B cell (primary cell): ENCODE data around the gene KIF21B. TPM values are rescaled to one million over a fixed set of nuclear protein-coding genes. Genes with fewer than 3 reads are reported as not detected.
A peak's percentile ranks its signal among the peaks of the same experiment; 100 is the strongest.

Source experiments
- ATAC-seq: fragments of 200-7000 bp; cut with Tn5 transposase; one replicate; pipeline ENCODE4 v1.10.0; 2021; ENCODE audit warnings: low read depth, mild to moderate bottlenecking, moderate number of reproducible peaks, moderate library complexity
- CTCF ChIA-PET: fragments of 350-600 bp; sonication (Branson Sonifier 250); formaldehyde crosslinking; loops from one replicate; lab custom pipeline; 2021; ENCODE audit warnings: antibody characterized with exemption, inconsistent platforms; lab: Charles Lee
- POLR2A ChIA-PET: fragments of 350-600 bp; sonication (Branson Sonifier 250); formaldehyde crosslinking; loops from one replicate; lab custom pipeline; 2021; ENCODE audit warnings: antibody characterized with exemption; lab: Charles Lee
- DNase-seq: peaks from one replicate; pipeline ENCODE4 v3.0.0; 2013
- H2AFZ ChIP-seq: 2 replicates; pipeline ENCODE4 v1.6.1; 2012; ENCODE audit warnings: mild to moderate bottlenecking, low read depth, low read length; ENCODE audit not compliant: insufficient read depth, poor library complexity, severe bottlenecking
- H3K27ac ChIP-seq, 2 donors: 1 replicate in 1 of 2; 2 replicates in 1 of 2; pipeline ENCODE4 v1.5.1; 2012 to 2013; ENCODE audit warnings: low read length in 2 of 2, mild to moderate bottlenecking in 2 of 2, moderate library complexity in 1 of 2
- H3K27me3 ChIP-seq, 4 experiments: fragments of 200-600 bp in 1 of 4; sonication (generic) in 1 of 4; replicated peaks in 1 of 4; 1 replicate in 2 of 4; 2 replicates in 2 of 4; pipeline versions ENCODE4 v1.6.1 to v1.7.0; 2013 to 2016; ENCODE audit warnings: low read length in 3 of 4, mild to moderate bottlenecking in 2 of 4, mixed read lengths in 1 of 4, moderate library complexity in 1 of 4; ENCODE audit not compliant: insufficient read depth in 4 of 4, control insufficient read depth in 3 of 4; ENCODE audit errors: control extremely low read depth in 1 of 4
- H3K36me3 ChIP-seq, 2 experiments: replicated peaks in 1 of 2; 1 replicate in 1 of 2; 2 replicates in 1 of 2; pipeline versions ENCODE4 v1.6.1 to v1.7.1; 2013; ENCODE audit warnings: low read length in 1 of 2; ENCODE audit not compliant: insufficient read depth in 2 of 2, control insufficient read depth in 1 of 2; ENCODE audit errors: control extremely low read depth in 1 of 2, extremely low read depth in 1 of 2
- H3K4me1 ChIP-seq, 2 donors: fragments of 200-600 bp in 1 of 2; sonication (generic) in 1 of 2; 1 replicate in 1 of 2; 2 replicates in 1 of 2; pipeline versions ENCODE4 v1.5.1 to v1.6.1; 2013 to 2017; ENCODE audit warnings: low read length in 2 of 2; ENCODE audit not compliant: control insufficient read depth in 2 of 2, insufficient read depth in 2 of 2
- H3K4me2 ChIP-seq: replicated peaks from 2 replicates; pipeline ENCODE3; 2012; ENCODE audit warnings: mild to moderate bottlenecking, low read depth, low read length; ENCODE audit not compliant: poor library complexity, severe bottlenecking
- H3K4me3 ChIP-seq, 5 experiments: fragments of 200-600 bp in 1 of 5; sonication (generic) in 1 of 5; 1 replicate in 3 of 5; 2 replicates in 2 of 5; pipeline versions ENCODE4 v1.5.1 to v1.7.0; 2011 to 2016; ENCODE audit warnings: low read length in 4 of 5, mild to moderate bottlenecking in 4 of 5, low read depth in 2 of 5, control low read depth in 1 of 5, moderate library complexity in 1 of 5; ENCODE audit not compliant: insufficient read depth in 1 of 5; ENCODE audit errors: control extremely low read depth in 1 of 5, extremely low read depth in 1 of 5
- H3K79me2 ChIP-seq: fragments of 200-600 bp; sonication (generic); one replicate; pipeline ENCODE4 v1.6.0; 2016; ENCODE audit warnings: low read length; ENCODE audit not compliant: control insufficient read depth, insufficient read depth
- H3K9ac ChIP-seq: fragments of 200-600 bp; sonication (generic); 2 replicates; pipeline ENCODE4 v1.6.1; 2017; ENCODE audit warnings: mild to moderate bottlenecking, low read length, moderate library complexity
- H3K9me3 ChIP-seq, 3 donors: one replicate each; pipeline versions ENCODE4 v1.6.1 to v1.7.1; 2013; ENCODE audit warnings: low read length in 2 of 3; ENCODE audit not compliant: control insufficient read depth in 2 of 3, insufficient read depth in 1 of 3; ENCODE audit errors: control extremely low read depth in 1 of 3
- H4K20me1 ChIP-seq: 2 replicates; pipeline ENCODE4 v1.6.0; 2012; ENCODE audit warnings: mild to moderate bottlenecking, low read length; ENCODE audit not compliant: insufficient read depth, control insufficient read depth, poor library complexity, severe bottlenecking
- H3K27ac Mint-ChIP-seq: one replicate; pipeline ENCODE4 v1.8.0; 2021; ENCODE audit warnings: mixed read lengths
- H3K27me3 Mint-ChIP-seq: one replicate; pipeline ENCODE4 v1.8.0; 2021; ENCODE audit warnings: mixed read lengths
- H3K4me1 Mint-ChIP-seq: one replicate; pipeline ENCODE4 v1.8.0; 2021; ENCODE audit warnings: mixed read lengths
- H3K4me3 Mint-ChIP-seq: one replicate; pipeline ENCODE4 v1.8.0; 2021; ENCODE audit warnings: mixed read lengths
- H3K9me3 Mint-ChIP-seq: one replicate; pipeline ENCODE4 v1.8.0; 2022; ENCODE audit warnings: mixed read lengths; ENCODE audit not compliant: insufficient read depth
- EZH2 ChIP-seq: IDR thresholded peaks from 2 replicates; pipeline ENCODE4 v1.6.1; 2012; ENCODE audit warnings: borderline replicate concordance, low read depth, mild to moderate bottlenecking, moderate library complexity, low read length; ENCODE audit not compliant: insufficient read depth, poor library complexity, severe bottlenecking
- WGBS: methylation state at CpG from one replicate; pipeline ENCODE4 v1.1.5; 2013; ENCODE audit warnings: missing lambda C conversion rate; ENCODE audit not compliant: insufficient coverage; 5-methylcytosine and 5-hydroxymethylcytosine counted together
- intact Hi-C: fragments of 100-400 bp; cut with micrococcal nuclease; formaldehyde crosslinking; loops from one replicate; pipeline ENCODE4 v1.10.0; 2022
- polyA plus RNA-seq: library from polyadenylated mRNA; depleted of rRNA; stranded (reverse); fragments of >200 nt; gene quantifications from 2 replicates; pipeline ENCODE4 v1.2.3, GENCODE V29; 2012
- total RNA-seq, 2 donors: library from RNA; stranded (reverse); fragments of 120-200 nt in 1 of 2; gene quantifications; 1 replicate in 1 of 2; 2 replicates in 1 of 2; pipeline versions ENCODE4 v1.2.3 to v1.2.4, GENCODE V29; 2013 to 2022
- TF ChIP-seq, protein P1 (sequence below): fragments of 200-600 bp; IDR thresholded peaks from one replicate; pipeline ENCODE4 v1.8.0; 2022; ENCODE audit warnings: antibody characterized with exemption, mild to moderate bottlenecking

The KIF21B gene
- total and polyA plus RNA-seq, 2 donors (not counting 1 experiment from before 2014, with no cell fraction given) = 41.1 to 41.6 TPM

DNA sequence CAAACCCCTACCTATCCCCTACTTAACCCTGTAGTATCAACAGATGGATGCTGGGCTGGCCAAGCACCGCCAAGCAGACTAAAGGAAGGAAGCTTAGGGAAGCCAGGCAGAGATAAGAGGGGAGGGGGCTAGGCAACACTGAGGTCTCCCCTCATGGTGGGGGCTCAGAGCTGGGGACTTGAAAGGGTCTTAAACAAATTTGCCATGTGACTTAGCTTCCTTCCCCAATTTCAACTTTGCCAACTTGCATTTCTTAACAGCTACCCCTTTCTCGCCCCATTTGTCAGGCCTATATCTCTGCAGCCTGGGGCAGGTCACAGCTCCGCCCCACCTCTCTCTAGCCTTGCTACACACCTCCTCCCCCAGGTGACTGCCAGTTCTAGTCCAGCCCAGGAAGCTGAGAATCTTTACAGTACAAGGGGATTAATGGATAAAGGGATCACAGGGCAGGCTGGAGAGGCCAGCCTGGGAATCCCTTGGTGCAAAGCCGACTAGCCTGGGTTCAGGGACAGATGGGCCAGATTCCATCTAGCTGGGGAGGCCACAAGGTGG, 3.4 kb downstream of the KIF21B start:
- POLR2A ChIA-PET = interaction anchor here (1.1 kb wide), 1 partner anchor 351 kb away, joined by 4 read pairs; the partner anchor contains the start of gene DDX59
- intact Hi-C loops = loop anchor here (5.0 to 10.0 kb wide), 5 partner anchors 135 to 962 kb away; partner anchors contain the start of genes DDX59 and RNPEP
- Histone ChIP-seq H3K79me2 (peaks cover 69% of the 10 kb centered on the region), H3K27ac (peak overlapping the region; percentile 90 to 95), H3K27me3 (no peaks in the 10 kb centered on the region), H3K4me3 (peak overlapping the region in 2 of 5 experiments; percentile 0 to 32), H3K9me3 (no peaks in the 10 kb centered on the region), H3K9ac (peak overlapping the region; percentile 87), H3K4me1 (peaks cover 82 to 87% of the 10 kb centered on the region in 2 donors), H4K20me1 (peaks cover 40% of the 10 kb centered on the region), H3K36me3 (no peaks in the 10 kb centered on the region), H3K4me2 (peak overlapping the region; percentile 94), H2AFZ (no peak overlapping the region)
- Mint-ChIP-seq H3K9me3 (no peaks in the 10 kb centered on the region), H3K4me3 (peak overlapping the region; percentile 97), H3K4me1 (peaks cover 81% of the 10 kb centered on the region), H3K27me3 (no peaks in the 10 kb centered on the region), H3K27ac (peak overlapping the region; percentile 98)
- DNase-seq (peak; percentile 73), ATAC-seq (no peak)
- CTCF ChIA-PET = interaction anchor here (0.8 to 10.5 kb wide), 10 partner anchors 10 to 398 kb away, joined by 3 to 83 read pairs (median 6); no protein-coding TSS in a partner anchor
- no peak for TF ChIP-seq EZH2
- TF ChIP-seq, protein P1, sequence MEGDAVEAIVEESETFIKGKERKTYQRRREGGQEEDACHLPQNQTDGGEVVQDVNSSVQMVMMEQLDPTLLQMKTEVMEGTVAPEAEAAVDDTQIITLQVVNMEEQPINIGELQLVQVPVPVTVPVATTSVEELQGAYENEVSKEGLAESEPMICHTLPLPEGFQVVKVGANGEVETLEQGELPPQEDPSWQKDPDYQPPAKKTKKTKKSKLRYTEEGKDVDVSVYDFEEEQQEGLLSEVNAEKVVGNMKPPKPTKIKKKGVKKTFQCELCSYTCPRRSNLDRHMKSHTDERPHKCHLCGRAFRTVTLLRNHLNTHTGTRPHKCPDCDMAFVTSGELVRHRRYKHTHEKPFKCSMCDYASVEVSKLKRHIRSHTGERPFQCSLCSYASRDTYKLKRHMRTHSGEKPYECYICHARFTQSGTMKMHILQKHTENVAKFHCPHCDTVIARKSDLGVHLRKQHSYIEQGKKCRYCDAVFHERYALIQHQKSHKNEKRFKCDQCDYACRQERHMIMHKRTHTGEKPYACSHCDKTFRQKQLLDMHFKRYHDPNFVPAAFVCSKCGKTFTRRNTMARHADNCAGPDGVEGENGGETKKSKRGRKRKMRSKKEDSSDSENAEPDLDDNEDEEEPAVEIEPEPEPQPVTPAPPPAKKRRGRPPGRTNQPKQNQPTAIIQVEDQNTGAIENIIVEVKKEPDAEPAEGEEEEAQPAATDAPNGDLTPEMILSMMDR = no peak
- WGBS = 42% methylated on average over 1 of the region's 4 CpGs
